ENCODE measurements around the gene SEC24B. TPM values are rescaled to one million over a fixed set of nuclear protein-coding genes. Genes with fewer than 3 reads are reported as not detected.

SEC24B gene

GRCh38 chr4:109588176-109588575, 154.6 kb downstream of the SEC24B start:
- Histone ChIP-seq H3K18ac (ENCODE audit: low read depth in 1 of 2, low read length in 2 of 2) (no peak overlapping the region), H3K9ac (ENCODE audit: low read length) (no peak overlapping the region), H2BK5ac (ENCODE audit: low read depth, low read length, poor library complexity, severe bottlenecking) (no peak overlapping the region), H3K79me1 (replicated peaks; ENCODE audit: low read length, poor library complexity, severe bottlenecking) (peaks cover 6% of the 10 kb centered on the region), H2AK5ac (ENCODE audit: low read length, severe bottlenecking) (no peak overlapping the region), H4K8ac (ENCODE audit: low read length) (no peak overlapping the region), H2AFZ (ENCODE audit: low read depth, low read length) (no peak overlapping the region), H3K4me2 (ENCODE audit: low read length, poor library complexity, severe bottlenecking) (no peak overlapping the region), H3K4ac (ENCODE audit: low read depth in 1 of 2, low read length in 2 of 2) (no peak overlapping the region), H3K23ac (ENCODE audit: low read length in 2 of 2) (no peak overlapping the region), H4K91ac (ENCODE audit: low read length) (no peak overlapping the region), H2BK12ac (ENCODE audit: low read length in 2 of 2) (no peak overlapping the region), H3K14ac (ENCODE audit: low read length in 2 of 2) (no peak overlapping the region), H3K4me1 (ENCODE audit: control insufficient read depth, insufficient read depth, low read depth, low read length) (peaks cover 1% of the 10 kb centered on the region), H3K9me3 (ENCODE audit: control insufficient read depth, low read length) (no peaks in the 10 kb centered on the region), H2BK15ac (ENCODE audit: low read depth, poor library complexity, severe bottlenecking) (no peak overlapping the region), H3K36me3 (ENCODE audit: control insufficient read depth in 1 of 2, insufficient read depth in 2 of 2, low read depth in 1 of 2, low read length in 2 of 2) (no peaks in the 10 kb centered on the region), H3K27me3 (ENCODE audit: control insufficient read depth in 1 of 2, insufficient read depth in 1 of 2, low read length in 2 of 2) (no peaks in the 10 kb centered on the region), H3K4me3 (ENCODE audit: insufficient read depth in 1 of 2, low read depth in 1 of 2, low read length in 2 of 2) (no peak overlapping the region), H3K27ac (ENCODE audit: low read length, poor library complexity, severe bottlenecking) (no peak overlapping the region), H2BK120ac (ENCODE audit: low read depth, low read length) (no peak overlapping the region)
- WGBS, result 97% methylated on average over 4 of the region's 4 CpGs
- no peak for DNase-seq

GRCh38 chr4:109589119-109589518, 155.5 kb downstream of the SEC24B start:
- WGBS, result 100% methylated on average over 1 of the region's 2 CpGs

GRCh38 chr4:109589605-109590004, 156.0 kb downstream of the SEC24B start:
- Histone ChIP-seq H2BK5ac (ENCODE audit: low read depth, low read length, poor library complexity, severe bottlenecking) (no peak overlapping the region), H3K79me1 (replicated peaks; ENCODE audit: low read length, poor library complexity, severe bottlenecking) (peaks cover 7% of the 10 kb centered on the region), H3K27ac (ENCODE audit: low read length, poor library complexity, severe bottlenecking) (no peak overlapping the region), H3K9me3 (ENCODE audit: control insufficient read depth, low read length) (no peaks in the 10 kb centered on the region), H2BK12ac (ENCODE audit: low read length in 2 of 2) (no peak overlapping the region), H3K4me3 (ENCODE audit: insufficient read depth in 1 of 2, low read depth in 1 of 2, low read length in 2 of 2) (no peak overlapping the region), H4K8ac (ENCODE audit: low read length) (no peak overlapping the region), H3K9ac (ENCODE audit: low read length) (no peak overlapping the region), H2AFZ (ENCODE audit: low read depth, low read length) (no peak overlapping the region), H3K23ac (ENCODE audit: low read length in 2 of 2) (no peak overlapping the region), H2AK5ac (ENCODE audit: low read length, severe bottlenecking) (no peak overlapping the region), H4K91ac (ENCODE audit: low read length) (no peak overlapping the region), H3K18ac (ENCODE audit: low read depth in 1 of 2, low read length in 2 of 2) (no peak overlapping the region), H3K4me1 (ENCODE audit: control insufficient read depth, insufficient read depth, low read depth, low read length) (peaks cover 1% of the 10 kb centered on the region), H3K4ac (ENCODE audit: low read depth in 1 of 2, low read length in 2 of 2) (no peak overlapping the region), H3K14ac (ENCODE audit: low read length in 2 of 2) (no peak overlapping the region), H2BK120ac (ENCODE audit: low read depth, low read length) (no peak overlapping the region), H3K27me3 (ENCODE audit: control insufficient read depth in 1 of 2, insufficient read depth in 1 of 2, low read length in 2 of 2) (no peaks in the 10 kb centered on the region), H3K4me2 (ENCODE audit: low read length, poor library complexity, severe bottlenecking) (no peak overlapping the region), H2BK15ac (ENCODE audit: low read depth, poor library complexity, severe bottlenecking) (no peak overlapping the region), H3K36me3 (ENCODE audit: control insufficient read depth in 1 of 2, insufficient read depth in 2 of 2, low read depth in 1 of 2, low read length in 2 of 2) (no peaks in the 10 kb centered on the region)
- peak; percentile 11 for DNase-seq
- 83% methylated on average over 1 of the region's 2 CpGs for WGBS

More at GRCh38 chr4:109589119-109589518, 155.5 kb downstream of the SEC24B start:
- no peaks in the 10 kb centered on the region for H3K36me3 ChIP-seq (ENCODE audit: control insufficient read depth in 1 of 2, insufficient read depth in 2 of 2, low read depth in 1 of 2, low read length in 2 of 2)
- no peak overlapping the region for H3K4me3 ChIP-seq (ENCODE audit: insufficient read depth in 1 of 2, low read depth in 1 of 2, low read length in 2 of 2)
- H4K8ac ChIP-seq (ENCODE audit: low read length), result no peak overlapping the region
- no peak overlapping the region for H3K4ac ChIP-seq (ENCODE audit: low read depth in 1 of 2, low read length in 2 of 2)
- no peaks in the 10 kb centered on the region for H3K9me3 ChIP-seq (ENCODE audit: control insufficient read depth, low read length)
- H3K27ac ChIP-seq (ENCODE audit: low read length, poor library complexity, severe bottlenecking), result no peak overlapping the region
- peaks cover 6% of the 10 kb centered on the region for H3K79me1 ChIP-seq (replicated peaks; ENCODE audit: low read length, poor library complexity, severe bottlenecking)
- H3K18ac ChIP-seq (ENCODE audit: low read depth in 1 of 2, low read length in 2 of 2), result peak overlapping the region in 1 of 2 experiments; percentile 55
- no peak overlapping the region for H2BK12ac ChIP-seq (ENCODE audit: low read length in 2 of 2)
- peaks cover 1% of the 10 kb centered on the region for H3K4me1 ChIP-seq (ENCODE audit: control insufficient read depth, insufficient read depth, low read depth, low read length)
- no peak overlapping the region for H2AK5ac ChIP-seq (ENCODE audit: low read length, severe bottlenecking)
- no peaks in the 10 kb centered on the region for H3K27me3 ChIP-seq (ENCODE audit: control insufficient read depth in 1 of 2, insufficient read depth in 1 of 2, low read length in 2 of 2)
- H3K4me2 ChIP-seq (ENCODE audit: low read length, poor library complexity, severe bottlenecking), result no peak overlapping the region
- DNase-seq, result peak; percentile 10
- no peak overlapping the region for H4K91ac ChIP-seq (ENCODE audit: low read length)
- H2AFZ ChIP-seq (ENCODE audit: low read depth, low read length), result no peak overlapping the region
- no peak overlapping the region for H3K14ac ChIP-seq (ENCODE audit: low read length in 2 of 2)
- no peak overlapping the region for H2BK120ac ChIP-seq (ENCODE audit: low read depth, low read length)
- H3K23ac ChIP-seq (ENCODE audit: low read length in 2 of 2), result no peak overlapping the region
- H2BK5ac ChIP-seq (ENCODE audit: low read depth, low read length, poor library complexity, severe bottlenecking), result no peak overlapping the region
- H3K9ac ChIP-seq (ENCODE audit: low read length), result no peak overlapping the region
- no peak overlapping the region for H2BK15ac ChIP-seq (ENCODE audit: low read depth, poor library complexity, severe bottlenecking)

Small RNA genes within 50 kb of the gene (small RNA-seq; reads per million reads assigned to genes)
- gene MIR576 (ENCODE audit: low read depth) (67.3 reads per million, percentile 91 among the genes with 10 or more reads in this experiment), gene RN7SL55P (ENCODE audit: low read depth) (not detected)

Data from mesenchymal stem cell (in vitro differentiated cells and primary cell).